GM10248 (cell line): ENCODE measurements around the gene LCN10.

Experiments used
- CTCF ChIA-PET: fragments of 300-600 bp; sonication (Branson Sonifier 250); formaldehyde crosslinking; extraction: SDS; loops from one replicate; lab custom pipeline; 2021; ENCODE audit warnings: antibody characterized with exemption; lab: Yijun Ruan, JAX
- POLR2A ChIA-PET: fragments of 350-650 bp; sonication (Branson Sonifier 250); formaldehyde crosslinking; extraction: SDS; loops from one replicate; lab custom pipeline; 2020; ENCODE audit warnings: antibody characterized with exemption; lab: Yijun Ruan, JAX
- DNase-seq: peaks from one replicate; pipeline ENCODE4 v3.0.0; 2012; ENCODE audit errors: extremely low spot score
- CTCF ChIP-seq: IDR thresholded peaks from 2 replicates; pipeline ENCODE4 v1.5.1; 2012; ENCODE audit warnings: mild to moderate bottlenecking, low read depth; ENCODE audit errors: extremely low read depth, missing control alignments, control extremely low read depth

The LCN10 gene

DNA sequence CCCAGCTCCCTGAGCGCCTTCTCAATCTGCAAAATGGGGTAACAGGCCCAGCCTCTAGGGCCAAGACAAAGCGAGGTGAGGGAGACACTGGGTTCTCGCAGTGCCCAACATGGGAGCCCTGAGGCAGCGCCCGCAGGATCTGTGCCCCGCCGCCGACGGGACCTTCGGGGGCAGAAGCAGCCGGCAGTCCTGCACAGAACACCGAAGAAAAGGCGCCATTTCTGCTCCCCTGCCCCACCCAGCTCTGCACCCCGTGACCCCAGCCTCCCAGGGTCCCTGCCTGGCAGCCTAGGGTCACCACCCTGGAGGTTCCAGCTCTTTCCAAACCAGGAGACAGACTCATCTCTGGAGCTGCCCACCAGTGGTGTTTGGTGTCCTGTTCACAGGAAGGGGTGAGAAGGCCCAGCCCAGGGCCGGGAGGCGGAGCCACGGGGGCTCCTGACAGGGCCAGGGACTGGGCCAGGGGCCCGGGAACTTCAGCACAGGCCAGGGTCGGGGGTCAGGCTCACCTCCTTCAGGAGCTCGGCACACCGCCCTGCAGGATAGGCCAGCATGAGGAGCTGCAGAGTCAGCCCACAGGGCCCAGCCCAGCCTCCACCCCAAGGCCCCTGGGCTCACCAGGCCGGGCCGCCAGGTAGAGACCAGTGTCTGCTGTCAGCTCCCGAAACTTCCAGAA, 12.0 kb upstream of the LCN10 start:
- TF ChIP-seq CTCF = no peak
- DNase-seq = no peak
- CTCF ChIA-PET = interaction anchor here (0.8 to 1.6 kb wide), 3 partner anchors 11 to 274 kb away, joined by 3 to 6 read pairs (median 5); no protein-coding TSS in a partner anchor
- POLR2A ChIA-PET = interaction anchor here (1.2 kb wide), 1 partner anchor 27 kb away, joined by 3 read pairs; no protein-coding TSS in a partner anchor

- DNase-seq = no peak
- ChIA-PET POLR2A (interaction anchor here (1.2 kb wide), 1 partner anchor 26 kb away, joined by 3 read pairs; no protein-coding TSS in a partner anchor), CTCF (interaction anchor here (0.8 to 1.6 kb wide), 3 partner anchors 11 to 275 kb away, joined by 3 to 6 read pairs (median 5); no protein-coding TSS in a partner anchor)
- no peak for TF ChIP-seq CTCF
These were observed 11.4 kb upstream of the LCN10 start for GRCh38 chr9:136754059-136754572.

- POLR2A ChIA-PET = no interaction called here
- CTCF ChIA-PET = interaction anchor here (0.8 kb wide), 1 partner anchor 10 kb away, joined by 3 read pairs; no protein-coding TSS in a partner anchor
- no peak for TF ChIP-seq CTCF
- DNase-seq = no peak
These were observed 10.8 kb upstream of the LCN10 start for GRCh38 chr9:136753371-136754058.

DNA sequence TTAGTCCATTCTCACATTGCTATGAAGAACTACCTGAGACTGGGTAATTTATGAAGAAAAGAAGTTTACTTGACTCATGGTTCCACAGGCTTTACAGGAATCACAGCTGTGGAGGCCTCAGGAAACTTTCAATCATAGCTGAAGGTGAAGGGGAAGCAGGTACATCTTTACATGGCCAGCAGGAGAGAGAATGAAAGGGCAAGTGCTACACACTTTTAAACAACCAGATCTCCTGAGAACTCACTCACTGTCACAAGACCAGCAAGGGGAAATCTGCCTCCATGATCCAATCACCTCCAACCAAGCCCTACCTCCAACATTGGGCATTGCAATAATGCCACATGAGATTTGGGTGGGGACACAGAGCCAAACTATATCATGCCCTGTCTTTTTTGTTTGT, 9.1 kb upstream of the LCN10 start:
- TF ChIP-seq CTCF = no peak
- no peak for DNase-seq
- ChIA-PET CTCF (interaction anchor here (1.8 kb wide), 1 partner anchor 25 kb away, joined by 4 read pairs; no protein-coding TSS in a partner anchor), POLR2A (no interaction called here)

DNA sequence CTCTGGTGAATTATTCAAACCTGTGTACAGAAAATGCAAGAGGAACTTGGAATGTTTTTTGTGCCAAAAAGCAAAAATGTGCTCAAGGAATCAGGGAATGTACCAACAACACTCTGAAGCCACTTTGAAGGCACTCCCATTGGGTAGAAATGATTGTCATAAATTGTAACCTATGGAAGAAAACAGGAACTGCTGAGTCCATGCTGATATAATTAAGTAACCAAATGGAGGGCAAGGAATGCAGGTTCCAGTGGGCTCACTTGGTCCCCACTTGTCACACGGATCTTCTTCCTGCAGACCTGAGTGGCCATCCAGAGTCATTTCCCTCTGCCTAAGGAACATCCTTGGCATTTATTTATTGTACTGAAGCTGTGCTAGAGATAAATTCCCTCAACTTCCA, 8.5 kb upstream of the LCN10 start:
- ChIA-PET POLR2A (no interaction called here), CTCF (interaction anchor here (1.1 to 1.8 kb wide), 3 partner anchors 10 to 24 kb away, joined by 3 to 4 read pairs (median 4); no protein-coding TSS in a partner anchor)
- DNase-seq = no peak
- TF ChIP-seq CTCF = no peak

GRCh38 chr9:136750526-136750925, 7.8 kb upstream of the LCN10 start:
- DNase-seq = no peak
- no peak for TF ChIP-seq CTCF
- CTCF ChIA-PET = interaction anchor here (0.9 to 1.8 kb wide), 5 partner anchors 9 to 24 kb away, joined by 3 to 4 read pairs (median 3); no protein-coding TSS in a partner anchor
- POLR2A ChIA-PET = no interaction called here
